ENCODE measurements around the gene LPCAT3. TPM values are rescaled to one million over a fixed set of nuclear protein-coding genes. Genes with fewer than 3 reads are reported as not detected.

Gene LPCAT3
- polyA plus RNA-seq, 2 of the 4 experiments (the other 2 are of a cell fraction): 42.8 to 53.4 TPM

DNA sequence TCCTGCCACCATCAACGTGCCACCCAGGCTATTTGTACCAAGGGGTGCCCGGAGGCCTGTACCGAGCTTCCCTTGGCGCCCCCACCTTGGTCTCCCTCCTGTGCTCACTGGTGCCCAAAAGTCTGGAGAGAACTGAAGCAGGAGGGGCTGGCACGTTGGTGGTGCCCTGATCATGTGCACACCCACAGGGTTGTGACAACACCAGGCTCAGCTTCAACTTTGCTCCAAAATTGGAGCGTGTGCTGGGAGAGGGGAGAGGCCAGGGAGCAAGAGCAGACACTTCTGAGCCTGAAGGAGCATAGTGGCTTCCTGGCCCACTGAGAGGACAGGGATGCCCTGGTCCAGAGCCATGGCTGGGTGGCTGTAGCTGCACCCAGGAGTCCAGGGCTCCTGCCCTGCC lies 13.0 kb upstream of the LPCAT3 start:
- FAIRE-seq: no peak
- CTCF ChIA-PET: interaction anchor here (0.5 to 2.5 kb wide), 6 partner anchors 12 to 805 kb away, joined by 3 to 7 read pairs (median 3); partner anchors contain the start of gene C1R
- TF ChIP-seq, protein P1, sequence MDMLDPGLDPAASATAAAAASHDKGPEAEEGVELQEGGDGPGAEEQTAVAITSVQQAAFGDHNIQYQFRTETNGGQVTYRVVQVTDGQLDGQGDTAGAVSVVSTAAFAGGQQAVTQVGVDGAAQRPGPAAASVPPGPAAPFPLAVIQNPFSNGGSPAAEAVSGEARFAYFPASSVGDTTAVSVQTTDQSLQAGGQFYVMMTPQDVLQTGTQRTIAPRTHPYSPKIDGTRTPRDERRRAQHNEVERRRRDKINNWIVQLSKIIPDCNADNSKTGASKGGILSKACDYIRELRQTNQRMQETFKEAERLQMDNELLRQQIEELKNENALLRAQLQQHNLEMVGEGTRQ (IDR thresholded peaks at IDR 0.05): no peak
- TF ChIP-seq POLR2A (IDR thresholded peaks at IDR 0.05; ENCODE audit: low read length): no peak
- TF ChIP-seq, protein P2, sequence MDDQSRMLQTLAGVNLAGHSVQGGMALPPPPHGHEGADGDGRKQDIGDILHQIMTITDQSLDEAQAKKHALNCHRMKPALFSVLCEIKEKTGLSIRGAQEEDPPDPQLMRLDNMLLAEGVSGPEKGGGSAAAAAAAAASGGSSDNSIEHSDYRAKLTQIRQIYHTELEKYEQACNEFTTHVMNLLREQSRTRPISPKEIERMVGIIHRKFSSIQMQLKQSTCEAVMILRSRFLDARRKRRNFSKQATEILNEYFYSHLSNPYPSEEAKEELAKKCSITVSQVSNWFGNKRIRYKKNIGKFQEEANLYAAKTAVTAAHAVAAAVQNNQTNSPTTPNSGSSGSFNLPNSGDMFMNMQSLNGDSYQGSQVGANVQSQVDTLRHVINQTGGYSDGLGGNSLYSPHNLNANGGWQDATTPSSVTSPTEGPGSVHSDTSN (IDR thresholded peaks at IDR 0.05): no peak
- no peak for TF ChIP-seq SREBF2 (IDR thresholded peaks at IDR 0.05)
- TF ChIP-seq EHMT2 (IDR thresholded peaks at IDR 0.05; ENCODE audit: low read depth): no peak
- TF ChIP-seq, protein P3, sequence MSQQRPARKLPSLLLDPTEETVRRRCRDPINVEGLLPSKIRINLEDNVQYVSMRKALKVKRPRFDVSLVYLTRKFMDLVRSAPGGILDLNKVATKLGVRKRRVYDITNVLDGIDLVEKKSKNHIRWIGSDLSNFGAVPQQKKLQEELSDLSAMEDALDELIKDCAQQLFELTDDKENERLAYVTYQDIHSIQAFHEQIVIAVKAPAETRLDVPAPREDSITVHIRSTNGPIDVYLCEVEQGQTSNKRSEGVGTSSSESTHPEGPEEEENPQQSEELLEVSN (IDR thresholded peaks at IDR 0.05; ENCODE audit: borderline replicate concordance, low read depth): no peak
- TF ChIP-seq CBX8 (IDR thresholded peaks at IDR 0.05): no peak
- TF ChIP-seq EHF (CRISPR knock-in tag; IDR thresholded peaks at IDR 0.05): no peak
- no peak for TF ChIP-seq RFX5 (IDR thresholded peaks at IDR 0.05)
- no peak for TF ChIP-seq HEYL (CRISPR knock-in tag; IDR thresholded peaks at IDR 0.05)
- no peak for TF ChIP-seq TFCP2L1 (CRISPR knock-in tag; IDR thresholded peaks at IDR 0.05)
- no peak for TF ChIP-seq CEBPB (IDR thresholded peaks at IDR 0.05)
- TF ChIP-seq, protein P4, sequence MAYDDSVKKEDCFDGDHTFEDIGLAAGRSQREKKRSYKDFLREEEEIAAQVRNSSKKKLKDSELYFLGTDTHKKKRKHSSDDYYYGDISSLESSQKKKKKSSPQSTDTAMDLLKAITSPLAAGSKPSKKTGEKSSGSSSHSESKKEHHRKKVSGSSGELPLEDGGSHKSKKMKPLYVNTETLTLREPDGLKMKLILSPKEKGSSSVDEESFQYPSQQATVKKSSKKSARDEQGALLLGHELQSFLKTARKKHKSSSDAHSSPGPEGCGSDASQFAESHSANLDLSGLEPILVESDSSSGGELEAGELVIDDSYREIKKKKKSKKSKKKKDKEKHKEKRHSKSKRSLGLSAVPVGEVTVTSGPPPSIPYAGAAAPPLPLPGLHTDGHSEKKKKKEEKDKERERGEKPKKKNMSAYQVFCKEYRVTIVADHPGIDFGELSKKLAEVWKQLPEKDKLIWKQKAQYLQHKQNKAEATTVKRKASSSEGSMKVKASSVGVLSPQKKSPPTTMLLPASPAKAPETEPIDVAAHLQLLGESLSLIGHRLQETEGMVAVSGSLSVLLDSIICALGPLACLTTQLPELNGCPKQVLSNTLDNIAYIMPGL (CRISPR knock-in tag; IDR thresholded peaks at IDR 0.05; ENCODE audit: borderline replicate concordance): no peak

DNA sequence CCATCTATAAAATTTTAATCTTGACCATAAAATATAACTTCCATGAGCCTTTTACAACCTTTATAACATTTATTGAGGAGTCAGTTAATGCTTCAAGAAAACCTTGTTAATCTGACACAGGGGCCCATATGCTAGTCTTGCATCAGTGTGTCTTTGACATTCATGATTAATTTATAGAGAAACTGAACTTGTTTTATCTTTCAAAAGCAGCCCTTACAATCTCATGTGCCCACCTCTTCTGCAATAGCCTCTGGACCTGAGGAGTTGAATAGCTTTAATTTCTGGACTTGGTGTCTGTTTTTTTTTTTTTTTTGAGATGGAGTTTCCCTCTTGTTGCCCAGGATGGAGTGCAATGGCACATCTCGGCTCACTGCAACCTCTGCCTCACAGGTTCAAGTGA lies 8.6 kb upstream of the LPCAT3 start:
- TF ChIP-seq, protein P5, sequence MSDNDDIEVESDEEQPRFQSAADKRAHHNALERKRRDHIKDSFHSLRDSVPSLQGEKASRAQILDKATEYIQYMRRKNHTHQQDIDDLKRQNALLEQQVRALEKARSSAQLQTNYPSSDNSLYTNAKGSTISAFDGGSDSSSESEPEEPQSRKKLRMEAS (IDR thresholded peaks at IDR 0.05): no peak
- TF ChIP-seq GATA3 (IDR thresholded peaks at IDR 0.05; ENCODE audit: borderline replicate concordance): no peak
- no peak for TF ChIP-seq HOXA7 (CRISPR knock-in tag; IDR thresholded peaks at IDR 0.05)
- TF ChIP-seq JUNB (IDR thresholded peaks at IDR 0.05): no peak
- no peak for TF ChIP-seq HOXB13 (CRISPR knock-in tag; IDR thresholded peaks at IDR 0.05; ENCODE audit: low read depth)
- TF ChIP-seq EHF (CRISPR knock-in tag; IDR thresholded peaks at IDR 0.05): no peak
- TF ChIP-seq JUN (IDR thresholded peaks at IDR 0.05): no peak
- Histone ChIP-seq H3K9me3 (no peaks in the 10 kb centered on the region), H3K27ac (no peak overlapping the region), H3K4me1 (no peaks in the 10 kb centered on the region), H3K4me2 (no peak overlapping the region), H3K4me3 (no peak overlapping the region)
- WGBS (ENCODE audit: missing lambda C conversion rate): 47% methylated on average over 1 of the region's 1 CpG
- FAIRE-seq (no peak), DNase-seq (ENCODE audit: low read depth in 1 of 2, low spot score in 1 of 2) (no peak), ATAC-seq (no peak)
- CTCF ChIA-PET: interaction anchor here (1.2 kb wide), 2 partner anchors 22 to 28 kb away, joined by 3 read pairs; no protein-coding TSS in a partner anchor
- POLR2A ChIA-PET: interaction anchor here (0.6 kb wide), 1 partner anchor 274 kb away, joined by 6 read pairs; the partner anchor contains the start of gene MLF2

More for the DNA sequence above, 13.0 kb upstream of the LPCAT3 start:
- Histone ChIP-seq H3K9me3 (0 out of 3 replicates have a peak, but pooled peaks cover 2% of the 10 kb centered on the region), H3K4me3 (no peak overlapping the region), H3K4me2 (no peak overlapping the region), H3K27ac (no peak overlapping the region), H3K4me1 (no peaks in the 10 kb centered on the region)
- DNase-seq (ENCODE audit: low read depth in 1 of 2, low spot score in 1 of 2): no peak
- POLR2A ChIA-PET: no interaction called here
- no peak for ATAC-seq
- 54% methylated on average over 6 of the region's 6 CpGs for WGBS (ENCODE audit: missing lambda C conversion rate)

DNA sequence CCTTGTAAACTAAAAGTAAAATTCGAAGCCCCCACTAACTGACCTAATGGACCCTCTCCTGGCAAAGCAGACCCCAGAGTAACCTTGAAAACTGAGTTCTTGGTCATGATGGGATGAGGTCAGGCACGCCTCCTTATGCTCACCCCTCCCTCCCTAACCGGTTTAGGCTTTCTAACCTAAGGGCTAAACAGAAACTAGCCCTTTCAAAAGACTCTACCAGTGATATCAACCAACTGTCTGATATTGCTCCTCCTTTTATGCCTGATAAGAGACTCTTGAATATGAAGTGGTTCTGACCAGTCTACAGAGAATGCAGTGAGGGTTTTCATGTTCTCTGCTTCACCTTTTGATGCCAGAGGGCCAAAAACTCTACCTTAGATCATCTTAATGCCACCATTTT lies 4.8 kb upstream of the LPCAT3 start:
- WGBS (ENCODE audit: missing lambda C conversion rate): 63% methylated on average over 3 of the region's 3 CpGs
- no peak for FAIRE-seq
- TF ChIP-seq POLR2AphosphoS2 (conservative IDR thresholded peaks at IDR 0.05; ENCODE audit: low read length) (no peak), MYC (IDR thresholded peaks at IDR 0.05; ENCODE audit: borderline replicate concordance, low read length) (no peak), CBX8 (IDR thresholded peaks at IDR 0.05) (no peak), GATA3 (IDR thresholded peaks at IDR 0.05; ENCODE audit: borderline replicate concordance) (no peak), RNF2 (IDR thresholded peaks at IDR 0.05; ENCODE audit: borderline replicate concordance, low read depth) (no peak), RAD21 (conservative IDR thresholded peaks at IDR 0.05 in 1 of 2, IDR thresholded peaks at IDR 0.05 in 1 of 2) (no peak), MAFK (IDR thresholded peaks at IDR 0.05; ENCODE audit: partially characterized antibody) (no peak)
- TF ChIP-seq, protein P2 (IDR thresholded peaks at IDR 0.05): no peak
- TF ChIP-seq, protein P6, sequence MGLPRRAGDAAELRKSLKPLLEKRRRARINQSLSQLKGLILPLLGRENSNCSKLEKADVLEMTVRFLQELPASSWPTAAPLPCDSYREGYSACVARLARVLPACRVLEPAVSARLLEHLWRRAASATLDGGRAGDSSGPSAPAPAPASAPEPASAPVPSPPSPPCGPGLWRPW (IDR thresholded peaks at IDR 0.05): no peak
- TF ChIP-seq, protein P7, sequence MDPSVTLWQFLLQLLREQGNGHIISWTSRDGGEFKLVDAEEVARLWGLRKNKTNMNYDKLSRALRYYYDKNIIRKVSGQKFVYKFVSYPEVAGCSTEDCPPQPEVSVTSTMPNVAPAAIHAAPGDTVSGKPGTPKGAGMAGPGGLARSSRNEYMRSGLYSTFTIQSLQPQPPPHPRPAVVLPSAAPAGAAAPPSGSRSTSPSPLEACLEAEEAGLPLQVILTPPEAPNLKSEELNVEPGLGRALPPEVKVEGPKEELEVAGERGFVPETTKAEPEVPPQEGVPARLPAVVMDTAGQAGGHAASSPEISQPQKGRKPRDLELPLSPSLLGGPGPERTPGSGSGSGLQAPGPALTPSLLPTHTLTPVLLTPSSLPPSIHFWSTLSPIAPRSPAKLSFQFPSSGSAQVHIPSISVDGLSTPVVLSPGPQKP (IDR thresholded peaks at IDR 0.05; ENCODE audit: low read depth, low read length): no peak
- TF ChIP-seq, protein P3 (IDR thresholded peaks at IDR 0.05; ENCODE audit: borderline replicate concordance, low read depth): no peak

More for the DNA sequence above, 4.8 kb upstream of the LPCAT3 start:
- ChIA-PET POLR2A (no interaction called here), CTCF (interaction anchor here (1.3 to 2.1 kb wide), 3 partner anchors 15 to 90 kb away, joined by 3 to 6 read pairs (median 6); partner anchors contain the start of gene C1S)
- peaks cover 6% of the 10 kb centered on the region for H3K4me1 ChIP-seq
- no peak for DNase-seq (ENCODE audit: low read depth in 1 of 2, low spot score in 1 of 2)
- ATAC-seq: no peak
- H3K27ac ChIP-seq: no peak overlapping the region
- no peaks in the 10 kb centered on the region for H3K9me3 ChIP-seq
- H3K4me2 ChIP-seq: no peak overlapping the region
- no peak overlapping the region for H3K4me3 ChIP-seq
